Activated naive CD4-positive, alpha-beta T cell treated with anti-CD3 and anti-CD28 coated beads, Interleukin-2, amount 10 ng/mL, durations not matched to agents 7 days and 5 days (primary cell): ENCODE data around the gene MYO3B.

ENCODE experiments used
- CTCF ChIA-PET: fragments of 350-600 bp; sonication (Branson Sonifier 250); formaldehyde crosslinking; loops from one replicate; lab custom pipeline; 2021; ENCODE audit warnings: antibody characterized with exemption; lab: Charles Lee
- DNase-seq: peaks from one replicate; pipeline ENCODE4 v3.0.0-alpha.2; 2020
- H3K27ac Mint-ChIP-seq: one replicate; pipeline ENCODE4 v1.8.0; 2021; ENCODE audit warnings: mild to moderate bottlenecking, moderate library complexity, mixed read lengths
- H3K27me3 Mint-ChIP-seq: one replicate; pipeline ENCODE4 v1.8.0; 2021; ENCODE audit warnings: mild to moderate bottlenecking, mixed read lengths
- H3K36me3 Mint-ChIP-seq: one replicate; pipeline ENCODE4 v1.8.0; 2021; ENCODE audit warnings: mixed read lengths
- H3K4me1 Mint-ChIP-seq: one replicate; pipeline ENCODE4 v1.8.0; 2021; ENCODE audit warnings: mixed read lengths
- H3K4me3 Mint-ChIP-seq: one replicate; pipeline ENCODE4 v1.8.0; 2021; ENCODE audit warnings: mild to moderate bottlenecking, moderate library complexity, mixed read lengths
- H3K9me3 Mint-ChIP-seq: one replicate; pipeline ENCODE4 v1.8.0; 2021; ENCODE audit warnings: mixed read lengths

Gene MYO3B

GRCh38 chr2:170155022-170155722 lies 22.8 kb upstream of the MYO3B start:
- Mint-ChIP-seq H3K27ac (no peak overlapping the region), H3K4me3 (no peak overlapping the region), H3K27me3 (peaks cover 25% of the 10 kb centered on the region), H3K9me3 (no peaks in the 10 kb centered on the region), H3K36me3 (no peaks in the 10 kb centered on the region), H3K4me1 (no peaks in the 10 kb centered on the region)
- DNase-seq, result no peak
- CTCF ChIA-PET, result no interaction called here

- H3K4me1 Mint-ChIP-seq, result no peaks in the 10 kb centered on the region
- CTCF ChIA-PET, result no interaction called here
- no peak overlapping the region for H3K27ac Mint-ChIP-seq
- no peaks in the 10 kb centered on the region for H3K9me3 Mint-ChIP-seq
- peaks cover 25% of the 10 kb centered on the region for H3K27me3 Mint-ChIP-seq
- DNase-seq, result no peak
- no peak overlapping the region for H3K4me3 Mint-ChIP-seq
- H3K36me3 Mint-ChIP-seq, result no peaks in the 10 kb centered on the region
Measured at GRCh38 chr2:170155723-170156253, 22.2 kb upstream of the MYO3B start.

- DNase-seq, result no peak
- Mint-ChIP-seq H3K4me1 (no peaks in the 10 kb centered on the region), H3K4me3 (no peak overlapping the region), H3K27ac (no peak overlapping the region), H3K36me3 (no peaks in the 10 kb centered on the region), H3K27me3 (peaks cover 25% of the 10 kb centered on the region), H3K9me3 (no peaks in the 10 kb centered on the region)
- CTCF ChIA-PET, result no interaction called here
Measured at GRCh38 chr2:170156592-170156991, 21.4 kb upstream of the MYO3B start.

GRCh38 chr2:170157025-170157684 lies 20.8 kb upstream of the MYO3B start:
- no peak overlapping the region for H3K27ac Mint-ChIP-seq
- CTCF ChIA-PET, result interaction anchor here (0.7 kb wide), 1 partner anchor 1809 kb away, joined by 3 read pairs; no protein-coding TSS in a partner anchor
- no peak overlapping the region for H3K4me3 Mint-ChIP-seq
- no peak for DNase-seq
- no peaks in the 10 kb centered on the region for H3K9me3 Mint-ChIP-seq
- H3K36me3 Mint-ChIP-seq, result no peaks in the 10 kb centered on the region
- H3K4me1 Mint-ChIP-seq, result no peaks in the 10 kb centered on the region
- peaks cover 28% of the 10 kb centered on the region for H3K27me3 Mint-ChIP-seq

GRCh38 chr2:170159060-170159459 lies 18.9 kb upstream of the MYO3B start:
- Mint-ChIP-seq H3K4me1 (no peaks in the 10 kb centered on the region), H3K27ac (no peak overlapping the region), H3K27me3 (peaks cover 27% of the 10 kb centered on the region), H3K9me3 (no peaks in the 10 kb centered on the region), H3K4me3 (no peak overlapping the region), H3K36me3 (no peaks in the 10 kb centered on the region)
- CTCF ChIA-PET, result no interaction called here
- DNase-seq, result no peak

- Mint-ChIP-seq H3K36me3 (no peaks in the 10 kb centered on the region), H3K9me3 (no peaks in the 10 kb centered on the region), H3K27ac (no peak overlapping the region), H3K4me3 (no peak overlapping the region), H3K4me1 (no peaks in the 10 kb centered on the region), H3K27me3 (peaks cover 27% of the 10 kb centered on the region)
- CTCF ChIA-PET, result no interaction called here
- no peak for DNase-seq
Measured at GRCh38 chr2:170161516-170162270, 16.3 kb upstream of the MYO3B start.

- Mint-ChIP-seq H3K27ac (no peak overlapping the region), H3K27me3 (peaks cover 27% of the 10 kb centered on the region), H3K4me1 (no peaks in the 10 kb centered on the region), H3K4me3 (no peak overlapping the region), H3K9me3 (no peaks in the 10 kb centered on the region), H3K36me3 (no peaks in the 10 kb centered on the region)
- DNase-seq, result no peak
- CTCF ChIA-PET, result no interaction called here
Measured at GRCh38 chr2:170162271-170162632, 15.7 kb upstream of the MYO3B start.

- Mint-ChIP-seq H3K27ac (no peak overlapping the region), H3K9me3 (no peaks in the 10 kb centered on the region), H3K4me1 (no peaks in the 10 kb centered on the region), H3K27me3 (peaks cover 20% of the 10 kb centered on the region), H3K4me3 (no peak overlapping the region), H3K36me3 (no peaks in the 10 kb centered on the region)
- DNase-seq, result no peak
- CTCF ChIA-PET, result no interaction called here
Measured at GRCh38 chr2:170163411-170164065, 14.4 kb upstream of the MYO3B start.

GRCh38 chr2:170165129-170165528 lies 12.8 kb upstream of the MYO3B start:
- DNase-seq, result no peak
- CTCF ChIA-PET, result no interaction called here
- H3K27ac Mint-ChIP-seq, result no peak overlapping the region
- peaks cover 7% of the 10 kb centered on the region for H3K27me3 Mint-ChIP-seq
- H3K36me3 Mint-ChIP-seq, result no peaks in the 10 kb centered on the region
- no peak overlapping the region for H3K4me3 Mint-ChIP-seq
- no peaks in the 10 kb centered on the region for H3K4me1 Mint-ChIP-seq
- no peaks in the 10 kb centered on the region for H3K9me3 Mint-ChIP-seq

- CTCF ChIA-PET, result no interaction called here
- Mint-ChIP-seq H3K27me3 (peaks cover 11% of the 10 kb centered on the region), H3K4me3 (no peak overlapping the region), H3K9me3 (no peaks in the 10 kb centered on the region), H3K27ac (no peak overlapping the region), H3K36me3 (no peaks in the 10 kb centered on the region), H3K4me1 (no peaks in the 10 kb centered on the region)
- no peak for DNase-seq
Measured at GRCh38 chr2:170166735-170167134, 11.2 kb upstream of the MYO3B start.

GRCh38 chr2:170170281-170171040 lies 7.5 kb upstream of the MYO3B start:
- Mint-ChIP-seq H3K36me3 (no peaks in the 10 kb centered on the region), H3K4me1 (no peaks in the 10 kb centered on the region), H3K4me3 (no peak overlapping the region), H3K27ac (no peak overlapping the region), H3K27me3 (peaks cover 4% of the 10 kb centered on the region), H3K9me3 (no peaks in the 10 kb centered on the region)
- CTCF ChIA-PET, result no interaction called here
- no peak for DNase-seq

- no peaks in the 10 kb centered on the region for H3K27me3 Mint-ChIP-seq
- H3K4me1 Mint-ChIP-seq, result no peaks in the 10 kb centered on the region
- CTCF ChIA-PET, result no interaction called here
- H3K27ac Mint-ChIP-seq, result no peak overlapping the region
- DNase-seq, result no peak
- H3K9me3 Mint-ChIP-seq, result no peaks in the 10 kb centered on the region
- H3K4me3 Mint-ChIP-seq, result no peak overlapping the region
- H3K36me3 Mint-ChIP-seq, result no peaks in the 10 kb centered on the region
Measured at GRCh38 chr2:170176212-170176611, 1.7 kb upstream of the MYO3B start.

- no peaks in the 10 kb centered on the region for H3K36me3 Mint-ChIP-seq
- H3K4me1 Mint-ChIP-seq, result no peaks in the 10 kb centered on the region
- no peak overlapping the region for H3K4me3 Mint-ChIP-seq
- H3K27me3 Mint-ChIP-seq, result no peaks in the 10 kb centered on the region
- CTCF ChIA-PET, result no interaction called here
- DNase-seq, result no peak
- H3K9me3 Mint-ChIP-seq, result no peaks in the 10 kb centered on the region
- no peak overlapping the region for H3K27ac Mint-ChIP-seq
Measured at GRCh38 chr2:170180031-170180566, 2.2 kb downstream of the MYO3B start.
